NCI-H2196 treated with DMSO at 0.1 percent for 48 hours (cell line): ENCODE data around the gene SCN2A.
"Not testable (repeated sequence)": the region's sequence is repeated elsewhere in the genome, so short reads cannot be mapped to it uniquely, and the experiment has no call there.

Experiments
- DNase-seq: peaks from one replicate; lab custom pipeline; 2025; ENCODE audit not compliant: unreplicated experiment; lab: John Stamatoyannopoulos, UW

SCN2A gene

DNA sequence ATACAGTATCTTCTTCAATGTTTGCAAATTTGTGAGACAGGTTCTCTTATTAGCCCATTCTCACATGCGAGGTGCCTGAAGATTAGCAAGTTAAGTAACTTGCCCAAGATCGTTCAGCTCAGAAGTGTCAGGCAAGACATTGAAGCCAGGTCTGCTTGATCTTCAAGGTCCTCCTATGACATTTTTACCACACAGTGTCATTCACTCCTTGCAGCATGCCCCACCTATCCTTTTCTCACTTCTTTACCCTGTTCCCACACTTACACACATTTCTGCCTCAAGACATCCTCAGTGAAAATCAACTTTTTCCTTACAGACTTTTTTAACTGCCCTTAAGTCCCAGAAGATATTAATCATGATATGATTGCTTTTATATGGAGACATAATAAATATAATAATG lies 73.8 kb downstream of the SCN2A start:
- no peak for DNase-seq

DNA sequence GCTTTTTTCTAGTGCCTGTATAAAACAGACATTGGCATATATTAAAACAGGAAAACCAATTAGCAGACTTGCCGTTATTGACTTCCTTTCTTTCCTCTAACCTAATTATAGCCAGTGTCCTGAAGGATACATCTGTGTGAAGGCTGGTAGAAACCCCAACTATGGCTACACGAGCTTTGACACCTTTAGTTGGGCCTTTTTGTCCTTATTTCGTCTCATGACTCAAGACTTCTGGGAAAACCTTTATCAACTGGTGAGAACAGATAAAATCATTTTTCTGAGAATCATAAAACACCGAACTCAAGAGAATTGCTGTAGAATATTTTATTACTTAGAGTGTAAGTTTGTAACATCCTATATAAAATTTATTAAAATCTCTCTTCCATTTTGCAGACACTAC lies 74.3 kb downstream of the SCN2A start:
- no peak for DNase-seq

DNA sequence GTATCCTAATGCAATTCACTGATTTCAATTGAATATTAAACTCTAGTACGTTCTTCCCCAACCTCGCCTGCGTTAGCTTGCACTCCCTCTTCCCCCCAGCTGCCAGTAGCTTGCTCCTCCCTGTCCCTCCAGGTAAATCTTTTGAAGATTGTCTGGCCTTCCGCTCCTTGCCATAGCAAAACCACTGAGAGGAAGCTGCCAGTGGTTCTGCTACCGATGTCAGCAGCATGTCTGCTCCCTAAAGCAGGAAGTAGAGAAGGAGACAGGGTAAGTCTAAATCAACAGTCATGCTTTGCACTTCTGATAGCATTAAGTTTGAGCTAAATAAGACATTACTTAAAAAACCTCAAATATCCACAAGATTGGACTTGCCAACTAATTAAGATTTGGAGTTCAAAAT lies 89.1 kb downstream of the SCN2A start:
- no peak for DNase-seq

DNA sequence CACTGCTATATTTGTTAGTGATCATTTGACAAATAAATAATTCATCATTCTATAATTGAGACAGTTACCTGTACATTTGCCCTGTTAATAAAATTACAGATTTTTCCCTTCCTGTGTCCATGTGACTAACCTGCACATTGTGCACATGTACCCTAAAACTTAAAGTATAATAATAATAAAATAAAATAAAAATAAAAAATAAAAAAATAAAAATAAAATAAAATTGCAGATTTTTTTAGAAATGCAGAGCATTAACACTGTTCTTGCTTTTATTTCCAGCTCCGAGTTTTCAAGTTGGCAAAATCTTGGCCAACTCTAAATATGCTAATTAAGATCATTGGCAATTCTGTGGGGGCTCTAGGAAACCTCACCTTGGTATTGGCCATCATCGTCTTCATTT lies 105.1 kb downstream of the SCN2A start:
- not testable (repeated sequence) for DNase-seq

DNA sequence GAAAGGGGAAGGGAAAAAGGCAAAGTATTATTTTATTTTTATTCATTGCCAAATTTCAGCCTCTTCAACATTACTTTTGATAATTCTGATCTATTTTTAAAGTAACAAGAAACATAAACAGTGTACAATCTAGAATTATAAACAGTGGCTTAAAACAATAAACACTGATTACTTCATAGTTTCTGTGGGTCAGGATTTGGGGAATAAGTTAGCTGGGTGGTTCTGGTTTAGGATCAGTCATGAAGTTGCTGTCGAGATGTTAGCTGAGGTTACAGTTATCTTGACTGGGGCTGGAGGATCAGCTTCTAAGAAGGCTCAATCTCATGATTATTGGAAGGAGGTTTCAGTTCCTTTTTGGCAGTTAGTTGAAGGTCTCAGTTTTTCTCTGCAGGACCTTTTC lies 109.2 kb downstream of the SCN2A start:
- no peak for DNase-seq

DNA sequence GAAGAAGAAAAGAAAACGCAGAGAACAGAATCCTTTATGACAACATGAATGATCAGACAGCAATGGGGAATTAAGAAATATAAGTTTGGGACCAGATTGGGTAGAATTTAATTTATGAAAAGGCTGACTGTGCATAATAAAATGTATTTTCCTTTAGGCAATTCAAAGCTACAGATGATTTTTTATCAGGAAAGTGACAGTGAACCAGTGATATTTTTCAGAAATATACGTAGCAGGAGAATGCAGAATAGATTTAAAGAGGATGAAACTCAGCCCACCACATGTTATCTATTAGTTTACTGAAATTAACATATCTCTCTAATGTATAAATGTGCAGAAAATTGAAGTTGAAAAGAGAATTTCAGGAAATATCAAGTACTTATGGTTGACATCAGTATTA lies 110.0 kb downstream of the SCN2A start:
- no peak for DNase-seq

DNA sequence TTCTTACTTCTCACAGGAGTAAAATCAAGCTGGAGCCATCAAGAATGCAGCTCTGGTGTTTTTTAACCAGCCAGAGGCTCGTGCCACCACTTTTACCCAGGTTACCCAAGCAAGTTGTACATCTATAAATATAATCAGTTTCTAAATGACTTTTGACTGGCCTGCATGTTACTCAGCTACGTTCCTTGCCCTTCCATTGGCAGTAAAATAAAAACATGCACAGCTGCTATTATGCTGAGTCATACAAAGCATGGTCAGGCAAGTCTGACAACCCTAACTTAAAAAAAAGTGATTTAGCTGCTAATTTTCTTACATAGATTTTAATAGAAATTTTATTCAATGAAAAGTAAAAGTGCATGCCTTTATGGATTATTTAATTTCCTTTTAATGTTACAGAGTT lies 118.5 kb downstream of the SCN2A start:
- no peak for DNase-seq

DNA sequence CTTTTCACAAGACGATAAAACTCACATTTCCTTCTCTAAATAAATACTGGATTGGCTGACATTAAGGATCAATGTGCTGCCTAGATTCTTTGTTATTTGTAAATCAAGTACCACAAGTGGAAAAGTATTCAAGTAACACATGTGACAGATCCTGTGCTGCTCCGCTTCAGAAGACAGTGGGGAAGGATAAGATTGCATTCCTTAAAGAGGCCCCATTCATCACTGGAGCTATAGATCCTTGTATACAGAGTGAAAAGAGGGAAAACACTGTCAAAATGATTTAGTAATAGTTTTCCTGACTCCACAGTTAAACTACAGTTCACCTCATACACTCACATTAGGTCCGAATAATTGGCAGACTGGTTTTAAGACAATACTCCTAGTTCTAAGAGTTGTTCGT lies 122.3 kb downstream of the SCN2A start:
- no peak for DNase-seq

DNA sequence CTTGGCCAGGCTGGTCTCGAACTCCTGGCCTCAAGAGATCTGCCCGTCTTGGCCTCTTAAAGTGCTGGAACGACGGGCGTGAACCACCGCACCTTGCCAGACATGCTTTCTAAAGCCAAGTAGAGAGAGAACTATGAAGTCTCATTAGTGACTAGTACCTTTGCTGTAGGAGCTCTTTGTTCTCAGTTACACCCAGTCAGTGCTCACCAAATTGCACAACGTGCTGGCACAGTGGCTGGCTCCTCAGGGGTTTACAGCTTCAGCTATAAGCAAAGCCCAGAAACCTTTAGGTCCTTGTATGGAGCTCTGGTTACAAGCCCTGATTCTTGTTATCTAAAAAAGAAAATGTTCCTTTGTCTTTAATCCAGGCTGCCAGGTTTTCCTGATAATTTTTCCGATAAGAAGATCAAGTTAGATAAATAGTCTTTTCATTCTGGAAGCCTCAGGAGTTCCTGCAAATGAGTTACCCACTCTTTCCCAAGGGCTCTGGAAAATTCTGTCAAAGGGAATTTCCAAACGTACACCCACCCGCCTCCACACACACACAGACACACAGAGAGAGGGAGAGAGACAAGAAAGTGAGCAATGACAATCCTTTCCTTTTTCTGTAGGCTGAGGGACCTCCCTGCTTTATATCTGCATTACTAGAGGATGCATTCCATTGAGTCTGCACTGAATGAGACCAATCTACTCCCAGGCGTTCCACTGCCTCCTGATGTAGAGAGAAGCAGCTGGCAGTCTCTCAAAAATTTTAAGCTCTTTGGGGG lies 130.1 kb downstream of the SCN2A start:
- DNase-seq: no peak

DNA sequence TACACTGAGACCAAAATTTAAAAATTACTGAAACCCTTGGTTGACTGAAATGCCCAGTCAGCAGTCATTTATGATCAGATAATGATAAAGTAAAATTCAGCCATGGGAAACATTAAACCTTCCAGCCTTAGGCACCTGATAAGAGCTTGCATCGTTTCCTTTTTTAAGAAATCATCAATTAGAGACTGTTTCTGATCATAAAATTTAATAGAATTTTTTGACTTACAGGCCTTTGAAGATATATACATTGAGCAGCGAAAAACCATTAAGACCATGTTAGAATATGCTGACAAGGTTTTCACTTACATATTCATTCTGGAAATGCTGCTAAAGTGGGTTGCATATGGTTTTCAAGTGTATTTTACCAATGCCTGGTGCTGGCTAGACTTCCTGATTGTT lies 130.7 kb downstream of the SCN2A start:
- DNase-seq: no peak

DNA sequence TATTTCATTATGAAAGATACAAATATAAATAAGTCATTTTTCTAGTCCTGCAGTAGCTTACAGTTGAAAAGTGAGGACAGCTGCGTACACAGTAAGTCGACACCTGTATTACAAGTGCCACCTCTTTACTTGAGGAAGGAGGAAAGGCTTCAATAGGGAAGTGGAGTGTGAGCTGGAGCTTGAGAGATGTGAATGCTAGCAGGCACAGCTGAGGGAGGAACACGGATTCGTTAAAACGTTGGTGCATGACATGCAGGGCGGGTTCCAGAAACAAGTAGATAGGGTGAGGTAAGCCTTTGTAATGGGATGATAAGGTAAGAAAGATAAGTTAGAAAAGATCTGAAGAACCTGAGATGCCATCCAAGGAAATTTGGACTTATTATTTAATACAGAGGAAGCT lies 132.1 kb downstream of the SCN2A start:
- peak; percentile 92 for DNase-seq

DNA sequence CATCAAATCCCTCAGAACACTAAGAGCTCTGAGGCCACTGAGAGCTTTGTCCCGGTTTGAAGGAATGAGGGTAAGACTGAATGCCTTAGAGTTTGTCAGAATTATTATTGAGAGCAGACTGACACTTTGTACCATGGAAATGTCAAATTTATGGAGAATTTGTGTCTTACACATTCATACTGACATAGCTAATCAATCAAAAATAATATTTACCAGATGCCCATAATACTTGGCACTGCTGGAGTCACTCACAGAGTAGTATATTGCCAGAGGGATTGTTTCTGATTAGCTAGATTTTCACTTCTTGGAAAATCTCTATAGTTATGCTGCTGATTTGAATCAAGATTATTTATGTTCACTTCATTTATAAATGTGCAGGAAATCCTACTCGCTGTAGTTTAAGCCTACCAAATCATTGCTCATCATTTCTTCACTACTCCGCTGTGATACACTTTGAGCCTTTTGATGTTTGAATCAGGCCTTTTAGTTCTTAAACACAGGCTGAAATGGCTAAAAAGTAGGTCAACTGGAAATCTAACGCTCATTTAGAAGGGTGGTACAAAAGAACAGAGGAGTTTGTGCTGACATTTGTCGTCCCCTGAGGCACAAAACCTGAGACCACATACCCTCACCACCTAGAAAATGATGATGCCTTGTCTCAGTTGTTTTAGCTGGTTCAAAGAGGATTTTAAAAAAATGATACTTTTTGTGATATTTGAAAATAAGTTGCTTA lies 134.2 kb downstream of the SCN2A start:
- no peak for DNase-seq

DNA sequence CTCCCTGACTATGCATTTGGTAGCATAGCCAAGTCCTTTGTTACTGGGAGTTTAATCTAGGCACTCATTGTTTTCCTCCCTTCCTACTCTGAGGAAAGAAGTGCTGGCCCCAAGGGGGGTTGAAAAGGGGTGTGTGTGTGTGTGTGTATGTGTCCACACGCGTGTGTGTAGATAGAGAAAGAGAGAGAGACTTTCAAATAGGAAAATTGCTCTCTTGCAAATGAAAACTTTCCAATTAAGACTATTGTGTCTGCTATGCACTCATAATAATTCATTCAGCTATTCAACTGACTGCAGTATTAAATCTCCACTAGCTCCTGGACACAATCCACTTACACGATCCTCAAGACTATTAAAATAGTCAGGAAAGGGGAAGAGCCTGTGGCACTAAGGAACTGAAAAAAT lies 137.4 kb downstream of the SCN2A start:
- DNase-seq: no peak

DNA sequence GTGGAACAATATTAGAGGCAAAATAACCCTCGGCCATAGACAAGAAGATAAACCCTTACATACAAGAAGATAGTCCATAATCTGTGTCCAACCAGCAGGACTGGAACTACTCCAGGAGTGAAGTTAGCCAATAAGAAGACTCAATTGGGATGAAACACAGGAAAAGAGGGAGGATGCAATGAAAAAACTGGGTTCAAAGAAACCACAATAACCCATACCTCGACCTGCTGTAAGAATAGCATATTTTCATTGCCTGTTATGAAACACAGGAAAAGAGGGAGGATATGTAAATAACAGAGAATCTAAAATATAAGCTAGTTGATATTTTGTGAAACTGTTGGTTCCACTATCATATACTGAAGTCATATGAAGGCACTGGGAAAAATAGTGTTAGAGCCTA lies 143.1 kb downstream of the SCN2A start:
- DNase-seq: no peak

DNA sequence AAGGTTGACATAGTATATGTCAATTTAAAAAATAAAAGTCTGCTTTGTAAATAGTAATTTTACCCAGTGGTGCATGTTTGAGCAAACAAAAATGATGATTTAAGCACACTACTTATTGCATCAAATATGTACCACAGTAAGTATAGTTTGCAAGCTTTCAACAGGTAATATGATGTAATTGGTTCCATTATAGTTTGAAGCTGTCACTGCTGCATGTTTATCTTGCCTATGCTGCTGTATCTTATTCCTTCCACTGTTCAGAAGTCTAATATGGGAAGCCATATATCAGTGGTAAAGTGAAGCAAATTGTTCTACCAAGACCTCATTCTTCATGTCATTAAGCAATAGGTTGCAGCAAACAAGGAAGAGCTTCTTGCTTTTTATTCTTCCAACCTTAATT lies 151.7 kb downstream of the SCN2A start:
- no peak for DNase-seq

DNA sequence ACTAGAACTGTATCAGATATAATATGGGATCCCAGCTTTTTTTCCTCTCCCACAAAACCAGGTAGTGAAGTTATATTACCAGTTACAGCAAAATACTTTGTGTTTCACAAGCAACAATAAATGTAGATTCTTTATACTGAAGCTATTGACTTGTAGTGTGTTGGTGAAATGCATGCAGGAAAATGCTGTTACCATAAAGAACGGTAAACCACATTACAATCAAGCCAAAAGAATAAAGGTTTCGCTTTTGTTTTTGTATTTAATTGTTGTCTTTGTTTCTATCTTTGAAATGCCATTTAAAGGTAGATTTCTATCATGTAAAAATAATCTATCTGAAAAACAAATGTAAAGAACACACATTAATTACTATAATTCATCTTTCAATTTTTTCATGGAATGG lies 152.6 kb downstream of the SCN2A start:
- DNase-seq: no peak

DNA sequence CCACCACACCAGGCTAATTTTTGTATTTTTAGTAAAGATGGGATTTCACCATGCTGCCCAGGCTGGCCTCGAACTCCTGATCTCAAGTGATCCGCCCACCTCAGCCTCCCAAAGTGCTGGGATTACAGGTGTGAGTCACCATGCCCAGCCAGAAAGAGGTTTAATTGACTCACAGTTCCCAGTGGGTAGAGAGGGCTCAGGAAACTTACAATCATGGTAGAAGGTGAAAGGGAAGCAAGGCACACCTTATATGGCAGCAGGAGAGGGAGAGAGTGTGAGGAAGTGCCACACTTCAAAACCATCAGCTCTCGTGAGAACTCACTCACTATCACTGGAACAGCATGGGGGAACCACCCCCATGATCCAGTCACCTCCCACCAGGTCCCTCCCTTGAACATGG lies 159.4 kb downstream of the SCN2A start:
- DNase-seq: not testable (repeated sequence)

DNA sequence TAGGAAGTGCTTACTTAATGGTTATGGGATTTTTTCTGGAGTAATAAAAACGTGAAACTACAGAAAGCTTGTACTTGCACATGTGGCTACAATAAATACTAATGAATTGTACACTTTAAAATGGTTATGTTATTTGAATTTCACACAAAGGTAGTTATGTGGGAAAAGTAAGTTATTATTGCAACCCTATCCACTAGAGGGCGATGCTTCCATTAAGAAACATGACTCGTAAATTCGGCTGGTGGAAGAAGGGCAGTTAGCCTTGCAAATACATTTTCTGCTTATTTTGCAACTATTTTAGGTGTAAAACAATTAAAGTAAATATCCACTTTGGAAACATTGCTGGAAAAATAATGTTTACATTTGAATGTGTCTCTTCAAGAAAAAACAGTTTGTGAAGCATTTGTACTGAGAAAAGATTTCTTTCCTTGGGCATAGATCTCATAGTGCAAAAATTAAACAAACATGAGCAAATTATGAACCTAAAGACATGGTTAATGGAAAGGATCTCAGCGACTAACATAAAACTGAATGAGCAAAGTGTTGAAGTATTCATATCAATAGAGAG lies 162.2 kb downstream of the SCN2A start:
- peak; percentile 51 for DNase-seq

DNA sequence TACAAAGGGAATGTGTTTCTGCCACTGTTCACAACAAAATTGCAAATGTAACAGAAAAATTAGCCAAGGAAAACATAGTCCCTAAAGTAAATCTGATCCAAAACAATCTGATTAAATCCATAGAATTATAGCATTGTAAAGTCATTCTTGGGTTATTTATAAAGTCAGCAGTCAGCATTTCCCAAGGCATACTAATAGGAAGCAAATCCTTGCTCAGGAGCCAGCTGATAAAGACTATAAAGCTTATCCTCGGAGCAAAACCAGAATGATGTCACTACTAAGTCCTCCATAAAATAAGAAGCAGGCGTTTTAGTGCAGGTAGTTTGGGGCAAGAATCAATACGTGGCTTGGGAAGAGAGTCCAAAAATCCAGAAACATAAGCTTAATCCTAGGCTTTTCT lies 162.9 kb downstream of the SCN2A start:
- DNase-seq: no peak

DNA sequence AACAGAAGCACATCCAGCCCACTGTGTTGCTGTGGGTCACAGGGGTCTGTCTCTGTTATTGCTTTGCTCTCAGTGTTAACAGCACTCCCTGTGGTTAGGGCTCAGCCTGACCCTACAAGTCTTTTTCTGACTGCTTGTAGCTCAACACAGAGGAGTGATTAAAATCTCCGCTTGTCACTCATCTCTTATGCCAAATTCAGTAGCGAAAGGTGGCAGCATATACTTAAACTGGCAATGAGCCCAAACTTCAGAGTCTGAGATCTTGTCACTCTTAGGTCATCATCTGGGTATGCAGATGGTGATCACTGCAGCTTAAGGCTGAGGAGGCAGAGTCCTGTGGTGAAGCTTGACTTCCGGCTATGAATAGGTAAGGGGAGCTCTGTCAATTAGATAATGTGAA lies 167.0 kb downstream of the SCN2A start:
- DNase-seq: no peak

DNA sequence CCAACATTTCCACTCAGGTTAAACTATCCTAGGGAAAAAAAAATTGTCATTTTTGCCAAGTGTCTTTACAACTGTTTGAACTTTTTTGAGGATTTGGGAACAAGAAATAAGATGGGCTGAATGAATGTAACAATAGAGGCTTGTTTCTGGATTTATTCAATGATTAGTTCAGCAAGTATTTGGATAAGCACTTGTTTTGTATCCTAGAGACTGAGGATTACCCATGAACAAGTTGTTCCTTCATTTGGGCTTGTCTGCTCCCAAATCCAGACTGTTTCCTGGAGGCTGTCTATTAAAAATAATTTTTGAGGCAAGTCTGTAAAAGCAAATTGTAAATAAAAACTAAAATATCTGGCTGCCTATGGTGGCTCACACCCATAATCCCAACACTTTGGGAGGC lies 168.3 kb downstream of the SCN2A start:
- no peak for DNase-seq

DNA sequence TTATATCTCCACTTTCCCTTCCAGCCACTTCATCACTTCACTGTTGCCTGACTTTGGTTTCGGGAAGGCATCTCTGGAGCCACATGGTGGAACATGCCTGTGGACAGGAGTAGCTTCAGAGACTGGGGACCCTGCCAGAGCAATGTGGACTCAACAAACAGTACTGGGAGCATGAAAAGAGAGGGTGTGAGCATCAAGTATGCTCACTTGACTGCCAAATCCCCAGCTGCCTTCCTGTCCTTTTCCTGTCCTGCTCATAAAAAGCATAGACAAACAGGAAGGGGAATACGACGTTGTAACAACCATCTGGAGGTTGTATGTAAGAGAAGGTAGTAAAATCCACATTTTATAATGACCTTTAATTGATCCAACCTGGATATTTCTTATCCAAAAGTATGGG lies 169.0 kb downstream of the SCN2A start:
- DNase-seq: no peak
